Measurements from ENCODE around the gene KLK11.
"Not testable (repeated sequence)": the region's sequence is repeated elsewhere in the genome, so short reads cannot be mapped to it uniquely, and the experiment has no call there.

KLK11 gene

DNA sequence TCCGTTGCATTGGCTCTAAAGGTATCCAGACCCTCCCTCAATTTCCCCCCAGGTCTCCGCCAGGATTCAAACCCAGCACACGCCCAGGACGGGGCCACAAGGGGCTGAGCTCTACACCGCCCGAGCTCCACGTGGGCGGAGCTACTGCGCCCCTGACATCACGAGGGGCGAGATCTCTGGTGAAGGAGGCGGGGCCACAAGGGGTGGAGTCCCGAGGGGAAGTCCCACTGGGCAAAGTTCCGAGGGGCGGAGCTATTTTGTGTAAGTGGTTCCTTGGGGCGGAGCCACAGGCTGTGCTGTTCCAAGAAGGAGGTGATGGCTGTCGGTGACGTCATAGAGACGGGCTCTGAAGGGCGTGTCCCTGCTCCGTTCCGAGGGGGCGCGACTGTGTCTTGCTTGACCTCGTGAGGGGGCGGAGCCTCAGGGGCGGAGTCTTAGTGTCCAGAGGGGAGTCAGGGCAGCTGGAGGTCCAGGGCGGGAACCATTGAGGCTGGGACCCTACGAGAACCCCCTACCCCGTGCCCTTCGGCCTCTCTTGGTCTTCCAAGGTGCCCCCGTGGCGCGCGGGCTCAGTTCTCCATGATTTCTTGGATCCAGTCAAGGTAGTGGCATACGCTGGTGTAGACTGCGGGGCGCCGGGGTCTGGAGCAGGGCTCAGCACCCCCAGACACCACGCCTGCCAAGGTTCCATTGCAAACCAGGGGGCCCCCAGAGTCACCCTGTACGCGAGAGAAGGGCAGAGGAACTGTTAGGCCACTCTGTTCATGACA, 23.7 kb downstream of the KLK11 start:
- DNase-seq, result peak in 2 of 3 experiments; percentile 9 to 14

DNA sequence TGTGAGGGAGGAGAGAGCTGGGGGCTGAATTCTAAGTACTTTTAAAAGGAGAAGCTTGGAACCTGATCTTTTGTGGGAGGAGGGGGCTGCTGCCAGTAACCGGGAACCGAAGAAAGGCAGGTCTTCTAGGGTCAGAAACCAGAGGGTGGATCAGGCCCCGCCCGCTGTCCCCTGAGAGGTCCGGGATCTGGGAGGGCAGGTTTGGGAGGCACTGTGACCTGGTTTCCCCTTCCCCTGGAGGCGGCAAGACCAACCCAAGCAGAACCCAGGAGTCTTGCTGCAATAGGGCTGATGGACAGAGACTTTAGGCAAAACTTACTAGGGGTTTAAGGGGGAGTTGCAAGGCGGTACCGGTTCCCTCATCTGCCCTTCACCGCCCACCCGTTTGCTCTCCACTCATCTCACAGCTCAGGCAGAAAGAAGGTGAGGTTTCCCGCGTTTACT, 24.3 kb downstream of the KLK11 start:
- no peak for DNase-seq

DNA sequence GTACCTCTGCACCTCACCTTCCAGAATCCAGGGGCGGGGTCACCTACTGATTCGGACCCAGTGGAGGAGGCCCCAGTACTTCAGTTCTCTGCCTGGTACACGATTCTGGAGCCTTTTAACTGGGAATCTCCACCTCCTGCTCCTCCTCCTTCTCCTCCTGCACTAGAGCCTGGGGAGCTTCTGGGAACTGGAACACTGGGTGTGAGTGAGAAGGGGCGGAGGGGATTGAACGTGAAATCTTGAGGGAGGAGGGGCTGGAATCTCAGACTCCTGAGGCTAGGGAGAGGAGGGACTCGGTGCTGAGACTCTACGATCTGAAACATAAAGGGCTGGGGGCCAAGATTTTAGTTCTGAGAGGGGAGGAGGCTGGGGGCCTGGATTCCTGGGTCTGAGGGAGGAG, 24.9 kb downstream of the KLK11 start, which contains the start of gene KLK8:
Gene KLK8 (minus strand): TSS at position 90 of the 400 bp plus-strand sequence. CDS start 437 bp downstream, outside the sequence.
- no peak for DNase-seq

DNA sequence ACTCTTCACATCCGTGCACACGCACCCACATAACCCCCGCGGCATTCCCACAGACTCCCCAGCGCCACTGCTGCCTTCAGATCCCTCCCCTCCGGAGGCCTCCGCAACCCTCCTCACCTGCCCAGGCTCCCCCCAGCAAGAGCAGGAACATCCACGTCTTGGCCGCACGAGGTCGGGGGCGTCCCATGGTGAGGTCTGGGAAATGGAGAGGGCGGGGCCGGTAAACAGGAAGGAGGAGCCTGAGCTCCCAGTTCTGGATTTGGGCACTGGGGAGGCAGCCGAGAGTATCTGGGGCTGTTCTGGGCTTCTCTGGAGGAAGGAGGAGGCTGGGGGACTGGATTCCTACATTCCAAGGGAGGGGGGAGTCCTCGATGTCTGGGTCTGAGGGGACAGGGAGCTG, 25.4 kb downstream of the KLK11 start:
- no peak for DNase-seq

DNA sequence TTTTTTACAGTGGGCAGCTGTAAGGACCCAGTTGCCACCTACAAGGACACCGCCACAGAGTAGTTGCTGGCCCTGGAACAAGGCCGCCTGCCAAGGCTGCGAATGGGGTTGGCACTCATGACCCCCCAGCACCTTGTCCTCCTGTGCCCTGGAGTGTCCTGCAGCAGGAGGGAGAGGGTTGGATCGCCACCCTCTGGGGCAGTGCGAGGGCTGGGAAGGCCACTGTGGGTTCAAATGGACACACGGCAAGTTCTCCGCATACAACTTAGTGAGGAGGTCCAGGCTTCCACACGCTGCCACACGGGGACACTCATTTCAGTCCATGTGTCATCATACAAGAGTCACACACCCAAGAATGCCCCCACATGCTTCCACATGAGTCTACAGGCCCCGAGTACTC, 26.0 kb downstream of the KLK11 start:
- DNase-seq, result no peak

DNA sequence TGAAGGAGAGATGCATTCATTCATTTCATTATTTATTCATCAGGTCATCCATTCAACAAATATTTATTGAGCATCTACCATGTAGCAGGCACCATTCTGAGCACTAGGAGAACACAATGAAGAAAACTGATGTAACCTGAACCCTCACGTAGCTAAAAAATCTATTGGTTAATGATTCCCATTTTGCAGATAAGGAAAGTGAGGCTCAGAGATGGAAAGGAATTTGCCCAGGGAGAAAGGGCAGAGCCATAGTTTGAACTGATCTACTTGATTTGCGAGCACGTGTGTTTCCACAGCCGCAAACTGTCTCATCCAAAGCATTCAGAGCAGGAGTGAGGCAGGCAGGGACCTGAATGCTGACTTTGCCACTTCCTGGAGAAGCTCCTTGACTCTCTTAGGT, 27.7 kb downstream of the KLK11 start:
- no peak for DNase-seq

DNA sequence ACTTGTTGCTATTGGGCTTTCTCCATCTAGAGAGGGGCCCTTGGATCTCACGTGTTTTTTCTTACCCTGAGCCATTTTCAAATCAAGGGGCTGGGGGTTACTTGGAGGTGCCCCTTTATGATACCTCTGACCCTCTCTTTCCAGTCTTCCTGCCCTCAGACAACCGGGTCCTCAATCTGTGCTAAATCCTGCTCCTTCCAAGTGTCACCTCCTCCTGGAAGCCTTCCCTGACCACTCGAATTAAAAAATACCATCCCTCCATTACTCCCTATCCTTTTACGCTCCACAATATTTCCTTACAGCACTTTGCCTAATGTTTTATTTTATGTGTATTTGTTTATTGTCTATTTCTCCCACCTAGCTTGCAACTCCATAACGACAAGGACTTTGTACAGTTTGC, 28.4 kb downstream of the KLK11 start:
- no peak for DNase-seq

DNA sequence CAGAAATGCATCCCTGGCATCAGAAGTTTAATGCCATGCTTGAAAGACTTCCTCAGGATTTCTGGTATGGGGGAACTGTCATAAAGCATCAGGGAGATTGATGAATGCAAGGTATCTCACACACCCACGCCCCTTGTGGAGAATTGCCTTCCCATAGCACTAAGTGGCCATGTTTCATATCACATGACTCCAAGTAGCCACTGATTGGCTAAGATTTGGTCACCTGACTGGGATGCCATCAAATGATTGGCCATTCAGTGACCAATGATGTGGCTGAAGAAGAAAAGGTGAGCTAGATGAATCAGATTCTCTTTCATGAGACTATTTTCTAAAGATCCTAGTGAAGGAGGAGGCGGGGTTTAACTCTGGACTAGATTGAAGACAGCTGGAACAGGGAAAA, 32.3 kb downstream of the KLK11 start:
- peak in 1 of 3 experiments; percentile 3 for DNase-seq

DNA sequence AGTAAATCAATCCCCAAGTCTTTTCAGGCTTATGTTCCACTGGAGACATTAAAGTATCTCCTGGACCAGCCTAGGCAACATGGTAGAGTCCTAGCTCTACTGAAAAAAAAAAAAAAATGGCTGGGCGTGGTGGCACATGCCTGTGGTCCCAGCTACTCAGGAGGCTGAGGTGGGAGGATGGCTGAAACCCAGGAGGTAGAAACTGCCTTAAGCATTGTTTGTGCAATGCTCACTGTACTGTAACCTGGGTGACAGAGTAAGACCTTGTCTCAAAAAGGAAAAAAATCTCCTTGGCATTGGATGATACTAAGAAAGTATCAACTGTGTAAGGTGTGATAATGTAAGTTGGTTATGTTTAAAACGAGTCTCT, 33.8 kb downstream of the KLK11 start:
- no peak for DNase-seq

DNA sequence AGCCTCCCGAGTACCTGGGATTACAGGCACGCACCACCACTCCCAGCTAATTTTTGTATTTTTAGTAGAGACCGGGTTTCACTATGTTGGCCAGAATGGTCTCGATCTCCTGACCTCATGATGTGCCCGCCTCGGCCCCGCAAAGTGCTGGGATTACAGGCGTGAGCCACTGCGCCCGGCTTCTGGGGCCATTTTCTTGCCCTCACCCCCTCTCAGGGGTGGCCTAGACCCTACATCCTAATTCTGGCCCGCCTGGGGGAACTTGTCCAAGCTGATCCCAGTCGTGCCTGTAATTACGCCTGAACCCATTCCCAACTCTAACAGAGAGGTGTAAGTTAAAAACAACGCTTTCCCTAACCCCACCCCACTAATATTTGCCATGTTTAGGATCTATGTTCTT, 42.0 kb downstream of the KLK11 start:
- DNase-seq, result not testable (repeated sequence)

DNA sequence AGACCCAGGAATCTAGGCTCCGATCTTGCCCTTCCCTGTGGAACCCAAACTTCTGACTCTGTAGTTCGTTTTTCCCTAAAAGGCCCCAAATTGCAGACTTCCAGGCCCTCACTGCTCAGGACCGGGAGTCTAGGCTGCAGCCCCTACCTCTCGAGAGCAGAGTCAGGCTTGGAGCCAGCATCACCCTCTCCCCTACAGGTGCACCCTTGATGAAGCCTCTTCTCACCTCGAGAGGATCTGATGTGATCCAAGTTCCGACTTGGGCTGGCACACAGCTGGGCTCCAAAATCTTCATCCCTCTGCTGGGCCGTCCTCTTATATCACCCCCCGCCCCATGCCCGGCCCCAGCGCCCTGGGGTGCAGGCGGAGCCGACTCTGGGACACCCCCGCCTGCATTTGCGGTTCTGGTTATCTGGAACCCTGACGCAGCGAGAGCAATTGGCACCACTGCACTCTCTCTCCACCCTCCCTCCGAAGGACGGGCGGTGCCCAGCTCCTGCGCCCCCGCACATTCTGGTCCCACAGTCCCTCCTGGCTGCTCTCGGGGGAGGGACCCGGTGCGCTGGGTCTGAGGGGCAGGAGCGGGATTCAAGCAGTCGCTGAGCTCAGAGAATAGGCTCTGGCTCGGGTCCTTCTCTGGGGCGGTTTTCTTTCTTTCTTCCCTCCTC, 42.7 kb downstream of the KLK11 start, which contains the start of gene KLK7:
Gene KLK7 (minus strand): TSS at position 293 of the 668 bp plus-strand sequence. CDS start 1,518 bp downstream, outside the sequence.
- DNase-seq, result no peak

DNA sequence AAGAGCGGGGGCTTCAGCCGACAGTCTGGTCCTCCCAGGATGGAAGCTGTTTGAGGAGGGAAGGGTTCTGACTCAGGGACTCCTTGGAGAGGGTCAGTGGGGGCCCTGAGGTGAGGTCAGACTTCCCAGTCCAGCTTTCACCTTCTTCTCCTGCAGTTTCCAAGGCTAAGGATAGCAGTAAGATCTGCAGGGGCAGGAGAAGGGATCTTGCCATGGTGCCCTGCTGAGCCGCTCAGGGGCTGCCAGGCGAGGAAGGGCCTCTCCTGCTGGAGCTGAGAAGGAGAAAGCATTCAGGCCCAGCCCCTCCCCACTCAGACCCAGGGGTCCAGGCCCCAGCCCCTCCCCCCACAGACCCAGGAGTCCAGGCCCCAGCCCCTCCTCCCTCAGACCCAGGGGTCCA, 44.2 kb downstream of the KLK11 start:
- DNase-seq, result no peak

DNA sequence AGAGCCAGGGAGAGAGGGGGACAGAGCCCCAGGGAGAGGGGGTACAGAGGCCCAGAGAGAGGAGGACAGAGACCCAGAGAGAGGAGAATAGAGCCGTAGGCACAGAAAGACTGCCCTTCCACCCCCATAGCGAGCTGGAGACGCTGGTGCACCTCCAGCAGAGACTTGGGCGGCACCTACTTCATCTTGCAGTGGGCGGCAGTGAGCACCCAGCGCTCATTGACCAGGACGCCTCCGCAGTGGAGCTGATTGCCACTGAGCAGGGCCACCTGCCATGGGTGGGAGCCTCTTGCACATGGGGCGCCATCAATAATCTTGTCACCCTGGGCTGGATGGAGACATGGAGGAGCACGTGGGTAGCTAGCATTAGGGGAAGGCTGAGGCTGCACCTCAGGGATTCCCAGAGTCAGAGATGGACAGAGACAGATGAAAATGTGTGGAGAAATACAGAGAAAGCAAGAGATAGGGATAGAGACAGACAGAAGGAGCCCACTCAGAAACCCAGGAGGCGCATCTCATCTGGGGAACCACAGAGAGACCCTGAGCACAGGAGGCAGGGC, 44.7 kb downstream of the KLK11 start:
- no peak for DNase-seq

DNA sequence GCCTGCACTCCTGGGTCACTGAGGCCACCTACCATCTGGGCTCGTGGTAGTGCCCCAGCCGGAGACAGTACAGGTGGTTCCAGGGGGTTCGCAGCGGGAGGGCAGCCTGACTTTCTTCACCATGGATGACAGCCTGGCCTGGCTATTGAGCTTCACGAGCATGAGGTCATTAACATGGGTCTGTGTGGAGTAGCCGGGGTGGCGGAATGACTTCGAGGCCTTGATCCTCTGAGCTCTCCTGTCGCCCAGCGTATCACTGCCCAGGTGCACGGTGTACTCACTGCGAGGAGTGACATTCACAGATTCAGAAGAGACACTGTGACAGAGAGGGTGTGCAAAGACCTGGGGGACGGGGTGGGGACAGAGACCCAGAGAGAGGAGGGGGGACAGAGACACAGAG, 46.2 kb downstream of the KLK11 start:
- DNase-seq, result no peak

DNA sequence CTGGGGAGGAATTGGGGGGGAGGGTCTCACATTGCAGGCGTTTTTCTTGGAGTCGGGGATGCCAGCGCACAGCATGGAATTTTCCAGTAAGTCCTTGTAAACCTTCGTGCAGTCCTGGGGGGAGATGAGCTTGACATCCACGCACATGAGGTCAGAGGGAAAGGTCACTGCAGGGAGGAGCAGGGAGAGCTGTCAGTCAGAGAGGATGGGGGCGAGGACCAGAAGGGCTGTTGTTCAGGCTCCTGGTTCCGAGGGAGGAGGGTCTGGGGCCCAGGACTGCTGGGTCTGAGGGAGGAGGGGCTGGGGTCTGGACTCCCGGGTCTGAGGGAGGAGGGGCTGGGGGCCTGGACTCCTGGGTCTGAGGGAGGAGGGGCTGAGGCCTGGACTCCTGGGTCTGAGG, 46.7 kb downstream of the KLK11 start:
- DNase-seq, result no peak

DNA sequence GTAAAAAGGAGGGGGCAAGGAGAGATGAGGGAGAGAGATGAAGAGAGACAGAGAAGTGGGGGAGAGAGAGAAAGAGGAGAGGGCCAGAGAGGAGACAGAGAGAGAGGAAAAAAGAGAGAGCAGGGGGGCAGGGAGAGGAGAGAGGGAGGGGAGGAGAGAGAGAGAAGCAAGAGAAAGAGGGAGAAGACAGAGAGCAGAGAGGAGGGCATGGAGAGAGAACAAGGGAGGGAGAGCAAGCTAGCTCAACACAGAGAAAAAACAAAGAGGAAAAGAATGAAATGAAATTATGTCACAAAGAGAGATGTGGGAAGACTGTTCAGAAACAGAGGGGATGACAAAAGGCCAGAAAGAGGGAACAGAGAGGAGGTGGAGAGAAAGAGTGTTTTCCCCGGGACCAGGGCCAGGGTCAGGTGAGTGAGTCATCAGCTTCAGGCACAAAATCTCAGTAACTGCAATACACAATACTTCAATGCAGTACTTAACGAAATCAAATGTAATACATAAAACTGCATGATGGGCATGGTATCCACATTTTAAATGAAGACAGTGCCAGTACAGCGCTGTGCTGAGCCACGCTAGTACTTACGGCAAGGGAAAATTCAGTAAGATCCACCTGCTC, 47.5 kb downstream of the KLK11 start:
- DNase-seq, result no peak

DNA sequence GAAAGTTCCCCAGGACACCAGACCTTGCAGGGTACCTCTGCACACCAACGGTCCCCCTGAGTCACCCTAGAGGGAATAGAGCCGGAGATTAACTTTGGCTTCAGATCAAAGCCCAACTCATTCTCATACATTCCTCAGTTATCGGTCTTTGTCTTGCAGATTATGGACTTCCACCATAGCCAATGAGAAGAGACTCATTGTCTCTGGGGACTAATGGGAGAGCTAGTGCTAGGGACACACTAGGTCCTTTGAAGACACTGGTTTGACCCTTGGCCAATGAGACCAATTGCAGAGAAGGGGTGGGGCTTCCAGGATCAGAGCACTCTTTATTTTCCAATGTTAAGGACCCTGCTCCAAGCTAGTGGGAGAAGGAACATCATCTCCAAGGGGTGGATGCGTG, 48.8 kb downstream of the KLK11 start:
- no peak for DNase-seq

DNA sequence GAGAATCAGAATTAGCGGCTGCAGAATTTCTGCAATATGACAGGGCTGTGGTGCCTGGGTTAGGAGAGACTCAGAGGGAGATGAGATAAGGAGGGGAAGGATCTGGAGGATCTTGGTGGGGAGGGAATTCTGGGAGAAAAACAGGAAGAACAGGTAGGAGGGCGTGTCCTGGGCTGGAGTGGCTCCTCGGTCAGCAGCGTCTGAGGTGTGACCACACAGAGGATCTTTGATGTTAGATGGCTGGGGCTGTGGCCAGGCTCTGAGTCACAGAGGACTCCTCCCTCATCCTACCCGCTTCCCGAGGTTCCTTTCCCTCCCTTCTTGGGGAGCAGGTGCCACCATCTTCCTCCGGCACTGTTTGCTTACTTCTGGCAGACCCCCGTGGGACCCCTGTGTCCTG, 50.6 kb downstream of the KLK11 start:
- DNase-seq, result no peak

DNA sequence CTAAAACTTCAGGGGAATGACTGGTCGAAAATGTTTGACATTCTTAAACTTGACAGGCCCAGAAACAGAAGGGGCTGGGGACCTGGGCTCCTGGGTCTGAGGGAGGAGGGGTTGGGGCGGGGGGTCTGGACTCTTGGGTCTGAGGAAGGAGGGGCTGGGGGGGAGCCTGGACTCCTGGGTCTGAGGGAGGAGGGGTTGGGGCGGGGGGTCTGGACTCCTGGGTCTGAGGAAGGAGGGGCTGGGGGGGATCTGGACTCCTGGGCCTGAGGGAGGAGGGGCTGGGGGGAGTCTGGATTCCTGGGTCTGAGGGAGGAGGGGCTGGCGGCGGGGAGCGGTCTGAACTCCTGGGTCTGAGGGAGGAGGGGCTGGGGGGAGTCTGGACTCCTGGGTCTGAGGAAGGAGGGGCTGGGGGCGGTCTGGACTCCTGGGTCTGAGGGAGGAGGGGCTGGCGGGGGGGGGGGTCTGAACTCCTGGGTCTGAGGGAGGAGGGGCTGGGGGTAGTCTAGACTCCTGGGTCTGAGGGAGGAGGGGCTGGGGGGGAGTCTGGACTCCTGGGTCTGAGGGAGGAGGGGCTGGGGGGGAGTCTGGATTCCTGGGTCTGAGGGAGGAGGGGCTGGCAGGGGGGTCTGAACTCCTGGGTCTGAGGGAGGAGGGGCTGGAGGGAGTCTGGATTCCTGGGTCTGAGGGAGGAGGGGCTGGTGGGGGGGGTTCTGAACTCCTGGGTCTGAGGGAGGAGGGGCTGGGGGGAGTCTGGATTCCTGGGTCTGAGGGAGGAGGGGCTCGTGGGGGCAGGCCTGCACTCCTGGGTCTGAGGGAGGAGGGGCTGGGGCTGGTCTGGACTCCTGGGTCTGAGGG, 51.5 kb downstream of the KLK11 start:
- DNase-seq, result no peak

DNA sequence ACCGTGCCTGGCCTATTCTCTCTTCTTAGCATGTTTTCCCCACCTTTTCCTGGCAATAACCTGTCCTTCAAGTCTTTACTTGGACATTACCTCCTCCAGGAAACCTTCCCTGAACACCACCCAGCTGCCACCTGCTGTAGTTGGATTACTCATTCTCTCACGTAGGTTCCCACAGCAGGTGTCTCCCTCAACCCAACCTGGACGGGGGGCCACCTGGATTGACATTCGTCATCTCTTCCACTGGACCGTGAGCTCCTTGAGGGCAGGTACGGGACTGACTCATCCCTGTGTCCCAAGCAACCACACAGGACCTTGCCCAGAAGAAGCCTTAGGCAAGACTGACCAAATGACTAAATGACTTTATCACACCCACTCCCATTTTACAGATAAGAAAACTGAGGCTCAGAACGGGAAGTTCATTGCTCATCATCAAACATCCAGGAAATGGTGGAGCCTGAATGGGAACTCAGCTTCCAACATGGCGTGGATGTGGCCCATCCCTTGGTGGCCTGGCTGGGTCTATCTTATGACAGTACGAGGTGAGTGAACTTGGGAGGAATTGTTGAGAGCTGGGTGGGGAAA, 53.5 kb downstream of the KLK11 start:
- DNase-seq, result no peak

Measured in NCI-H1417 (cell line).